SW480 (cell line): ENCODE results near the gene VEGFB.

Experiments
- DNase-seq: peaks from one replicate; pipeline ENCODE4 v3.0.0-alpha.2; 2016; ENCODE audit warnings: low spot score

VEGFB gene

DNA sequence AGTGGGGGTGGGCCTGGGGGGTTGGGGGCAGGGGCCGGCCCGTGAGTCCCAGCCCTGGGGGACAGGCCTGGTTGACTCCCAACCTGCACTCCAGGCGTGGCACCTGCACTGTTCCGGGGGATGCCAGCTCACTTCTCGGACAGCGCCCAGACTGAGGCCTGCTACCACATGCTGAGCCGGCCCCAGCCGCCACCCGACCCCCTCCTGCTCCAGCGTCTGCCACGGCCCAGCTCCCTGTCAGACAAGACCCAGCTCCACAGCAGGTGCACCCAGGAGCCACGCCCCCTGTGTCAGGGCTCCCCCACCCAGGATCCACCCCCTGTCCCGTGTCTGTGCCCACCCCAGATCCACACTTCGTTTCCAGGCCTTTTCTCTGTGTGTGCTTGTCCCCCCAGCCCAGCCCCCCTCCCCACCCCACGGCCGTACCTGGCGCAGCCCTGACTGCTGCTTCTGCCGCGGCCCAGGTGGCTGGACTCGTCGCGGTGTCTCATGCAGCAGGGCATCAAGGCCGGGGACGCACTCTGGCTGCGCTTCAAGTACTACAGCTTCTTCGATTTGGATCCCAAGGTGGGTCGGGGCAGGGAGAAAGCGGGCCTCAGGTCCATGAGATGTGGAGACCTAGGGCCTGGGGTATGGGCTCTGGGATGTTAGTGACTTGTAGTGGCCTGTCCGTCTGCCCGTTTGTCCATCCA, 23.1 kb upstream of the VEGFB start:
- no peak for DNase-seq

DNA sequence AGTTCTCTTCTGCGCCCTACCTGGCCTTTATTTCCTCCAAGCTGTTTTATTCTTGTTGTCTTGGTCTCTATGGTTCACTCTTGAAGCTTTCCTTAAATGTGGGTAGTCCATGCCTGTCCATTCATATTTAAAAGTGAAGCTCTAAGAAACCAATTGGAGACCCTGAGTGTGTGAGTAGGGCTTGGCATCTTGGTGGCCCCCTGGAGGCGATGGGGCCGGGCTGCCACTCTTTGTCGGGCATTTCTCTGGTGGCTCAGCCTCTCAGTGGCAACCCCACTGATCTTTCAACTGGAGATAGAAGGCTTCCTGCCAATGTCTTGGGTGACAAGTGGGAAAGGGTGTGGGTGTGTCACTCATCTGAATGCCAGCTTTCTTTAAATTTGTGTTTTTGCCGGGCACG, 17.5 kb upstream of the VEGFB start:
- DNase-seq: no peak

DNA sequence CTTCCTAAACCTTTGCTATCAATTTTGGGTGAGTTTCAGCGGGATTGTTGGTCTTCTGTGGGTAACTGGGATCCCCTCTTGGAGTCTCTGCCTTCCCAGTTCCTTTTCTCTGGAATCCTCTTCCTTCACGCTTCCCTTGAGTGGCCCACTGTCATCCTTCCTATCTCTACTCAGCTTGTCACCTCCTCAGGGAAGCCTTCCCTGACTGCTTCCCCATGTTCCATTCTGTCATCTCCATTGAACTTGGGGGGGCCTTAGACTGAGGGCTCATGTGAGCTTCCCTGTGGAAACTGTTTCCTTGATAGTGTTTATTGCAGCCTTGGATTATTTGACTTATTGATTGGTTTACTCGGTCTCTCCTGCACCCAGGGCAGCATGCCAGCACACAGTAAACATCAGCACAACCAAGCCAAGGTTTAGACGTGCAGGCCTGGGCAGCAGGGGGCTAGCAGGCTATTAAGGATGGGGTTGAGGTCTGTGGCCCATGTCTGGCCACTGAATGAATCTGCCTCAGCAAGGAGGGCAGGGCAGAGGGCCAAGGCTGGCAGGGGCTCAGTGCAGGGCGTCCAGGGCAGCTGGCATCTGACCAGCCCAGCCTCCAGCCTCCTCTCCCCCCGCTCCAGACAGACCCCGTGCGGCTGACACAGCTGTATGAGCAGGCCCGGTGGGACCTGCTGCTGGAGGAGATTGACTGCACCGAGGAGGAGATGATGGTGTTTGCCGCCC, 15.6 kb upstream of the VEGFB start:
- DNase-seq: no peak

- no peak for DNase-seq
These were observed 15.1 kb upstream of the VEGFB start for GRCh38 chr11:64219354-64219684.

GRCh38 chr11:64219755-64220154, 14.6 kb upstream of the VEGFB start:
- no peak for DNase-seq

GRCh38 chr11:64220271-64220670, 14.1 kb upstream of the VEGFB start:
- DNase-seq: no peak

- no peak for DNase-seq
These were observed 13.6 kb upstream of the VEGFB start for GRCh38 chr11:64220798-64221197.

GRCh38 chr11:64222651-64223000, 11.8 kb upstream of the VEGFB start:
- DNase-seq: no peak

GRCh38 chr11:64223001-64223651, 11.3 kb upstream of the VEGFB start:
- DNase-seq: no peak

- DNase-seq: no peak
These were observed 10.1 kb upstream of the VEGFB start for GRCh38 chr11:64224151-64224890.

DNA sequence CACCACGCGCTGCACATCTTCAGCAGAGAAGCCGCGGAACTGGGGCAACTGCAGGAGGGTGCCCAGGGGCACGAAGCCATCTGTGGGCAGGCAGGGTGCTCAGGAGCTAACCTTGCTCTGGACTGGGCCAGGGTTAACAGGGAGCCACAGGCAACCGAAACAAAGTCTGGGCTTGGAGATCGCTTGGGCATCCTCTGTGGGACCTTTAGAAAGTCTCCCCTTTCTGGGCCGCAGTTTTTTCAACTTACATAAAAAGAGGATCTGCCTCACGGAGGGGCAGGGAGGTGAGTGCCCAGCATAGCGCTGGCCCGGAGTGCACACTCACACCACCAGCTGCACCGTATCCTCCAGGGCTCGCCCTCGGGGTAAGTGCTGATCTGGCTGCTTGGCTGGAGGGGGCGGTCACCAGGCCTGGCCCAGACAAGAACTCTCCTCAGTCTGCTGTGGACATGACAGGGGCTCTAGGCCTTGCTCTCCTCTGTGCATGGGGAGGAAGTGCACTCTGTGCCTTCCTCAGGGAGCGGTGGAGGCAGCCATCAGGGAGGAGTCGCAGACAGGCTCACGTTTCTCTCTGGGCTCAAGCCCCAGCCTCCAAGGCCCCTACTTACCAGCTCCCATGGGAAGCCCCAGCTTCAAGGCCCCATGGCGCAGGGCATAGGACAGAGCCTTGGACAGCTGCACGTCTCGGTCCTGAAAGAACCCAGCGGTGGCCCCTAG, 9.3 kb upstream of the VEGFB start:
- no peak for DNase-seq

- DNase-seq: peak; percentile 80
These were observed 8.5 kb upstream of the VEGFB start, which contains the start of the genes NUDT22 and TRPT1 for GRCh38 chr11:64225608-64226506. TSS of gene NUDT22 (plus strand) at chr11:64226274. CDS start at chr11:64226653, 379 bp downstream. TSS of gene TRPT1 (minus strand) at chr11:64226186. CDS start at chr11:64225860, 326 bp downstream.

DNA sequence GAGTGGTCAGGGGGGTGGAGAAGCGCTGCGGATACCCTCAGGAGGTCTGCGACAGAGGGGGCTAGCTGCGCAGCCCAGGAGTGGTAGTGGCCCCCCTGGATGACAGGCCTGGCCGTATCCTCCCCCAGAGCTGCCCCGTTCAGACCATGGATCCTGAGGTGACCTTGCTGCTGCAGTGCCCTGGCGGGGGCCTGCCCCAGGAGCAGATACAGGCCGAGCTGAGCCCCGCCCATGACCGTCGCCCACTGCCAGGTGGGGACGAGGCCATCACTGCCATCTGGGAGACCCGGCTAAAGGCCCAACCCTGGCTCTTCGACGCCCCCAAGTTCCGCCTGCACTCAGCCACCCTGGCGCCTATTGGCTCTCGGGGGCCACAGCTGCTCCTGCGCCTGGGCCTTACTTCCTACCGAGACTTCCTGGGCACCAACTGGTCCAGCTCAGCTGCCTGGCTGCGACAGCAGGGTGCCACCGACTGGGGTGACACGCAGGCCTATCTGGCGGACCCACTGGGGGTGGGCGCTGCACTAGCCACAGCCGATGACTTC, 7.8 kb upstream of the VEGFB start:
- peak; percentile 62 for DNase-seq

DNA sequence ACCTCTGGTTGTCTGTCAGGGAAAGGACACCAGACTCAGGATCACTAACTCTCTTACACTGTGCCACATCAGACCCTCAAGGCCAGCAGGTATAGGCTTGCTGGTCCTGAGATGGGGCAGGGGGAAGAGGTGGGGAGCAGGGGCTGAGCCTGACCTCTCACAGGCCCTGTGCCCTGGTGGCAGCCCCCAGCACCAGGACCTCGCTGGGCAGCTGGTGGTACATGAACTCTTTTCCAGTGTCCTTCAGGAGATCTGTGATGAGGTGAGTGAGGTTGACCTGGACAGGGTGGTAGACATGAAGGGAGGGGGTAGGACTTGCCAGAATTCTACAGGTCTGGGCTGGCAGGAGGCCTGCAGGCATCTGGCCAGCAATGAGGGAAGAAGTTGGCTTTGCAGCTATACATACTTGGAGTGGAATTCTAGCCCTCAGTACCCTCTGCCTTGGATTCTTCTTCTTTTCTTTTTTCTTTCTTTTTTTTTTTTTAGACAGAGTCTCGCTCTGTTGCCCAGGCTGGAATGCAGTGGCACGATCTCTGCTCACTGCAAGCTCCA, 6.9 kb upstream of the VEGFB start:
- DNase-seq: no peak

DNA sequence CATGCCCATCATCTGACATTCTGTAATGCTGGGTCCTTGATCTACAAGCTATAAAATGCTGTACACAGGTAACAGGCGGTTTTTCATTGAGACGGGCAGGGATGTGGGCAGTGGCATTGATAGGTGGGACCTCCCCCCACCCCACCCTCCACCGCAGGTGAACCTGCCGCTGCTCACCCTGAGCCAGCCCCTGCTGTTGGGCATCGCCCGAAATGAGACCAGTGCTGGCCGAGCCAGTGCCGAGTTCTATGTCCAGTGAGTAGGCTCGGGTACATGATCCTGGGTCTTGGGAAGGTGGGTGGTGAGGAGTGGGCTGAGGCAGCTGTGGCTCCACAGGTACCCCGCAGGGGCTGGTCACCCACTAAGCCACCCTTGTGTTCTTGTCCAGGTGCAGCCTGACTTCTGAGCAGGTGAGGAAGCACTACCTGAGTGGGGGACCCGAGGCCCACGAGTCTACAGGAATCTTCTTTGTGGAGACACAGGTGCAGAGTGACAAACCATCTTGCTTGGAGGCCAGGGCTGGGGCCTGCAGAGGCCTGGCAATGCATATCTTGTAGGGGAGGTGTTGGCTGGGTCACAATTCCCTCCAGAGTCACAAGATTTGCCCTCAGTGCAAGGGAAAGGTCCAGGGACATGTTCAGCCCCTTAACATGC, 5.2 kb upstream of the VEGFB start:
- no peak for DNase-seq

GRCh38 chr11:64229744-64230170, 4.6 kb upstream of the VEGFB start:
- DNase-seq: no peak

DNA sequence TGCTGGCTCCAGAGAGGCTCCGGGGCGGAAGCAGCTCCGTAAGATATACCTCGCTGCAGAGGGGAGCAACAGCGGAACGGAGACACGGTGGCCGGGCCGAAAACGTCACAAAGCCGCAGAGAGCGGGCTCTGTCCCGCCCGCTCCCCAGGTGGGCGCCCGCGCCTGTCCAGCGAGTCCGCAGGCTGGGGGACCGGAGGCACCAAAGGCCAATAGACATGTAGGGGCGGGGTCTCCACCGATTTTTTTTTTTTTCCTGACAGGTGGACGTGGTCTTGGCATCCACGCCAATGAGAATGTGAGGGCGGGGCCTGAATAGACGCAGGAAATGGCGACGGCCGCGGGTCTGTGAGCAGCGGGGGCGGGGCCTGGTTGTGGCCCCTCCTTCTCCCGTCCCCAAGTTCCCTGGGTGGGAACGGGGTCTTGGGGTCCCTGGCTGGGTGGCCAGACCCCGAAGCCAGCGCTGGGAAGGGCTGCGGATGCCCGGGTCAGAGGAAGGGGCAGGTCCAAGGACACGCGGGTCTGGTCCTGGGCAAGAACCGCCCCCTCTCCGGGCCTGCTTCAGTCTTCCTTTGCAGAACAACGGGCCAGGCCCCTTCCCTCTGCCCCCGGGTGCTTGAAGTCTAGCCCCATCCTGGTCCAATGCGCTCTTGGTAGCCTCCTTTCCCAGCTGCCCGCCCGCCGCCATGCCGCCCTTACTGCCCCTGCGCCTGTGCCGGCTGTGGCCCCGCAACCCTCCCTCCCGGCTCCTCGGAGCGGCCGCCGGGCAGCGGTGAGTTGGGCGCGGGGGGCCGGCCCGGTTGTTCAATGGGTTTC, 4.0 kb upstream of the VEGFB start, which contains the start of gene DNAJC4:
Gene DNAJC4, plus strand, starts transcription at position 378 of the 814 bp plus-strand sequence. Its CDS starts 307 bp downstream, at position 685.
- DNase-seq: peak; percentile 92

- DNase-seq: no peak
These were observed 3.4 kb upstream of the VEGFB start for GRCh38 chr11:64230985-64231365.

GRCh38 chr11:64231546-64231945, 2.8 kb upstream of the VEGFB start:
- DNase-seq: no peak
